ENCODE data around the gene CLDN7.

Gene CLDN7

GRCh38 chr17:7221278-7222092 lies 40.8 kb downstream of the CLDN7 start:
- in situ Hi-C loops (cut with MboI; ENCODE audit: low sequenced_read_pairs): no loop called here

- in situ Hi-C loops (cut with MboI; ENCODE audit: low sequenced_read_pairs): no loop called here
Measured at GRCh38 chr17:7220593-7221277, 41.5 kb downstream of the CLDN7 start.

- in situ Hi-C loops (cut with MboI; ENCODE audit: low sequenced_read_pairs): no loop called here
Measured at GRCh38 chr17:7219812-7220592, 42.3 kb downstream of the CLDN7 start, which contains the start of the genes ACADVL and DLG4. TSS of gene ACADVL (plus strand) at chr17:7219938. CDS start at chr17:7219985, 47 bp downstream. TSS of gene DLG4 (minus strand) at chr17:7219836.

GRCh38 chr17:7219229-7219811 lies 43.0 kb downstream of the CLDN7 start:
- in situ Hi-C loops (cut with MboI; ENCODE audit: low sequenced_read_pairs): no loop called here

GRCh38 chr17:7218758-7219157 lies 43.5 kb downstream of the CLDN7 start:
- in situ Hi-C loops (cut with MboI; ENCODE audit: low sequenced_read_pairs): no loop called here

GRCh38 chr17:7218166-7218565 lies 44.1 kb downstream of the CLDN7 start:
- in situ Hi-C loops (cut with MboI; ENCODE audit: low sequenced_read_pairs): no loop called here

GRCh38 chr17:7217113-7217987 lies 44.9 kb downstream of the CLDN7 start:
- in situ Hi-C loops (cut with MboI; ENCODE audit: low sequenced_read_pairs): no loop called here

- in situ Hi-C loops (cut with MboI; ENCODE audit: low sequenced_read_pairs): no loop called here
Measured at GRCh38 chr17:7216242-7217112, 45.8 kb downstream of the CLDN7 start.

GRCh38 chr17:7215652-7216180 lies 46.6 kb downstream of the CLDN7 start:
- in situ Hi-C loops (cut with MboI; ENCODE audit: low sequenced_read_pairs): no loop called here

- in situ Hi-C loops (cut with MboI; ENCODE audit: low sequenced_read_pairs): no loop called here
Measured at GRCh38 chr17:7215136-7215638, 47.1 kb downstream of the CLDN7 start.

GRCh38 chr17:7214300-7215135 lies 47.8 kb downstream of the CLDN7 start:
- in situ Hi-C loops (cut with MboI; ENCODE audit: low sequenced_read_pairs): no loop called here

GRCh38 chr17:7213895-7214299 lies 48.4 kb downstream of the CLDN7 start:
- in situ Hi-C loops (cut with MboI; ENCODE audit: low sequenced_read_pairs): no loop called here

- in situ Hi-C loops (cut with MboI; ENCODE audit: low sequenced_read_pairs): no loop called here
Measured at GRCh38 chr17:7211491-7212273, 50.6 kb downstream of the CLDN7 start.

Data from hTERT RPE-1 (cell line).